IPS-15b (cell line): ENCODE measurements around the gene EYS.

ENCODE experiments used
- H3K27me3 ChIP-seq: one replicate; pipeline ENCODE4 v1.6.1; 2013; ENCODE audit warnings: low read length; ENCODE audit not compliant: control insufficient read depth, insufficient read depth
- H3K36me3 ChIP-seq: one replicate; pipeline ENCODE4 v1.6.1; 2013; ENCODE audit warnings: low read length; ENCODE audit not compliant: control insufficient read depth, insufficient read depth
- H3K4me1 ChIP-seq: one replicate; pipeline ENCODE4 v1.6.1; 2013; ENCODE audit warnings: mild to moderate bottlenecking, low read length; ENCODE audit not compliant: control insufficient read depth, insufficient read depth
- H3K4me3 ChIP-seq: one replicate; pipeline ENCODE4 v1.5.1; 2013; ENCODE audit warnings: low read depth, low read length
- H3K9ac ChIP-seq: one replicate; pipeline ENCODE4 v1.6.1; 2013; ENCODE audit warnings: low read depth, mild to moderate bottlenecking, low read length
- H3K9me3 ChIP-seq: one replicate; pipeline ENCODE4 v1.6.1; 2013; ENCODE audit warnings: mild to moderate bottlenecking, low read length; ENCODE audit not compliant: control insufficient read depth, insufficient read depth

EYS gene

DNA sequence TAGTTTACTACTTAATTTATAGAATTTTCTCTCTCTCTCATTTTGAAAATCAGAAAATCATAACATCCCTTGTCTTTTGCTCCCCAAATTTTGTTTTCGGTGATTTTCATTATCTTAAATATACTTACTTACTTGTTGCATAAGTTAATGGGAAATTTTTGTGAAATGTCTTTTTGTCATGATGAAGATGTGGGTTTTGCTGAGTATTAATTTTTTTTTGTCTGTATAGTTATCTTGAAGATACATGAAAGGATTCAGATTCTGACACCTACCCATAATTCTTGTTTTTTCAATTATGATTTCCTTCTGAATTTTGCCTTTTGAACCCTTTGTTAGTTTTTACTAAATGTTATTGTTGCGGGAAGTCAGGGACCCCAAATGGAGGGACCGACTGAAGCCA lies 817.9 kb downstream of the EYS start:
- H3K27me3 ChIP-seq: no peaks in the 10 kb centered on the region
- H3K36me3 ChIP-seq: no peaks in the 10 kb centered on the region
- no peaks in the 10 kb centered on the region for H3K9me3 ChIP-seq
- H3K4me1 ChIP-seq: peaks cover 16% of the 10 kb centered on the region
- no peak overlapping the region for H3K9ac ChIP-seq
- no peak overlapping the region for H3K4me3 ChIP-seq

DNA sequence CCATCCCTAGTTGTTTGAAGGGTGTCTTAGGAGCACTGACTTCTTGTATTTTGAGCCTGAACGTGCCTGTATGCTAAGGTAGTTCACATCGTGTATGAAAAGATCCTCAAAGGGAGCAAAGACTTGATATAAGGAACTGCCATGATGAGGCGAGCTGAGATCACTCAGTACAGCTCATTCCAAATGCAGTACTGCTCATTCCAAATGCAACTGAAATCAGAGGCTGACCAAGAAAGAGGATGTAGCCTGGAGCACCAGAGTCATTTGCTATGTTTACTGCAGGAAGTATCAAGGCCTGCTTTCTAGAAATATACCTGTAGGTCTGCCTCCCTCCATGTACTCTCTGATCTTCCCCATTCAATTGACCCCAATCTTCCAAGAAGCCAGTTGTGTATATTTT lies 832.2 kb downstream of the EYS start:
- Histone ChIP-seq H3K4me3 (no peak overlapping the region), H3K4me1 (no peaks in the 10 kb centered on the region), H3K27me3 (no peaks in the 10 kb centered on the region), H3K9ac (no peak overlapping the region), H3K9me3 (no peaks in the 10 kb centered on the region), H3K36me3 (no peaks in the 10 kb centered on the region)

DNA sequence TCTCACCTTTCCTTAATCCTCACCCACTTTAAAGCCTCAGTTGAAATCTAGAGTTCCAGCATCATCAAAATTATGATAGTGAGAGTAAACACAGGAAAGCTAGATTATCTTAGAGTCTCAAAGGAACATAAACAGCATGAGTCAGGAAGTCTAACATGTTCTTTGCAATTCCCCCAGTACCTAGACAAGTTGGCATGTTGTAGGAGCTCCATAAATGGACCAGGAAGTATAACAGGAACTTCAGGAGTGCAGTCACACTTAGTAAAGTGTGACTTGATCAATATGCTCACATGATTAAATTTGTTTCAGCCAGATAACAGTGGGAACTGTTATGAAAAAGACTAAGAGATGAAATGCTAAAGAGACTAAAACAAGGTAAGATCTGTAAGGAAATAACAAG lies 834.4 kb downstream of the EYS start:
- H3K9ac ChIP-seq: no peak overlapping the region
- no peak overlapping the region for H3K4me3 ChIP-seq
- no peaks in the 10 kb centered on the region for H3K9me3 ChIP-seq
- H3K36me3 ChIP-seq: no peaks in the 10 kb centered on the region
- H3K27me3 ChIP-seq: no peaks in the 10 kb centered on the region
- H3K4me1 ChIP-seq: no peaks in the 10 kb centered on the region

DNA sequence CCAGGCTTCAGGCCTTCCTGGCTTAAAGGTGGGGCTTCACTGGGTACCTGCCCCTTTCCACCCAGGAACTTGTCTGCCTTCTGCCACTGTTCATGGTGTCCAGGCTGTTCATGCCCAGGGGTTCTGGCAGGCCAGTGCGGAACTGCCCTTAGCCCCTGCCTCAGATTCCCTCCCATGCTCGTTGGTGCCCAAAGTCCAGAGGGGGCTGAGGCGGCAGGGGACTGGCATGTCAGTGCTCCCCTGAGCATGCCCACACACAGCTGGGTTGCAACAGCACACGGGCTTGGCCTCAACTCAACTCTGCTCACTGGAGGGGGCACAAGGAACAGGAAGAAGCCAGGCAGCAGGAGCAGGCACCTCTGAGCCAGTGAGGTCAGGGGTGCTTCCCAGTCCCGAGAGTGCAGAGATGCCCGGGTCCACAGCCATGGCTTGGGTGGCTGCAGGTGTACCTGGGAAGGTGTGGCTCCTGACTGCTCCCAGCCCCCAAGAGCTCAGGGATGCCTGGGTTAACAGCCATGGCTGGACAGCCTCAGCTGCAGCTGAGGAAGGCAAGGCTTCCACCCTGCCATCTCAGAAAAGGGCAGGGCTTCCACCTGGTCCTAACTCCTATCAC lies 845.9 kb downstream of the EYS start:
- H3K9me3 ChIP-seq: no peaks in the 10 kb centered on the region
- H3K9ac ChIP-seq: no peak overlapping the region
- no peaks in the 10 kb centered on the region for H3K4me1 ChIP-seq

DNA sequence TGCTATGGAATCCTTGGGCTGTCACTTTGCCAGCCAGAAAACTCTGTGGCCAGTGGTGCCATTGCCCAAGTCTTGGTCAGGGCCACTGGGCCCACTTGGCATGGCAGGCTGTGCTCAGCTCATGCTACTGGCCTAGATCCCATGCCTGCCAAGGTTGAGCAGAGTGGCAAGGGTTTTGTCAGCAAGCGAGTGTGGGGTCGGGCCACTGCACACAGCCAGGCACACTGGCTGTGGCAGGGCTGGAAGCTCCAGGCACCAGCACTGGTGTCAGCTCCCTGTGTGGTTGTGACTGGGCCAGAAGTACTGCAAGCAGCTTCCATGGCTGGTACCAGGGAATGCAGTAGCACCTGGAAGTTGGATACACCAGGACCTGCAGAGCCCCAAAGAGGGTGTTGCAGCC lies 846.8 kb downstream of the EYS start:
- Histone ChIP-seq H3K27me3 (no peaks in the 10 kb centered on the region), H3K36me3 (no peaks in the 10 kb centered on the region), H3K4me3 (no peak overlapping the region), H3K4me1 (no peaks in the 10 kb centered on the region), H3K9me3 (no peaks in the 10 kb centered on the region), H3K9ac (no peak overlapping the region)

More for the DNA sequence above, 845.9 kb downstream of the EYS start:
- Histone ChIP-seq H3K36me3 (no peaks in the 10 kb centered on the region), H3K4me3 (no peak overlapping the region), H3K27me3 (no peaks in the 10 kb centered on the region)

DNA sequence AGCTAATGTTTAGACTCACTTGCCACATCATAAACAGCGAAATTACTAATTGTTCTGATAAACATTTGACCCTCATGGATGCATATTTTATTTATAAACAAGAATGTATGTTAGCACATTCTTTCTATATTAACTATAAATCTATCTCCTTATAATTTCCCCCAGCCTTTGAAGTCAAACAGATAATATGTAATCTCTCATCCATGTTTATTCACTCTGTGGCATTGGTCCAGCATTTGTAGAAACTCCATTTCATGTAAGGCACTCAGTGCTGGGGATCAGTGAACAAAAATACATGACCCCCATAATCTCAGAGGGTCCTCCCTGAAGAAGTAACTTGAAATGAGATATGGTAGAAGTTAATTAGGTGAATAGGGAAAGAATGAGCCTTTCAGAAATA lies 856.9 kb downstream of the EYS start:
- H3K4me3 ChIP-seq: no peak overlapping the region
- no peak overlapping the region for H3K9ac ChIP-seq
- no peaks in the 10 kb centered on the region for H3K36me3 ChIP-seq
- H3K27me3 ChIP-seq: no peaks in the 10 kb centered on the region
- H3K4me1 ChIP-seq: no peaks in the 10 kb centered on the region
- H3K9me3 ChIP-seq: no peaks in the 10 kb centered on the region

DNA sequence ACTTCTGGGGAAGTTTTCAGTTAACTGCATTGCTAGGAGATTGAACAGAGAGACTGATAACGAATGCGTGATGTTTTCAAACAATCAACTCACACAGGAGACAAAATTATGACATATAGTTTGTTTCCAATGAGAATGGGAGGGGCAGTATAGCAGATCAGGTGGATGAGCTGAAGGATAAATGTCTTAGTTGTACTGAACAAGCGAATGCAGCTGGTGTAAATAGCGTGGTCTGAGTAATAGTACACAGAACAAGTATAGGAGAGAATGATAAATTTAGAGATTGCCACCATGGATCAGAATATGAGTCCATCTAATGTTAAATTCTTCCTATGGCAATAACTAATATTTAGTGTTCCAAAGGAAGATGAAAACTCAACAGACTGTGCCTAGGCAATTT lies 858.6 kb downstream of the EYS start:
- no peaks in the 10 kb centered on the region for H3K27me3 ChIP-seq
- H3K9me3 ChIP-seq: no peaks in the 10 kb centered on the region
- H3K4me3 ChIP-seq: no peak overlapping the region
- no peaks in the 10 kb centered on the region for H3K4me1 ChIP-seq
- H3K36me3 ChIP-seq: no peaks in the 10 kb centered on the region
- H3K9ac ChIP-seq: no peak overlapping the region

DNA sequence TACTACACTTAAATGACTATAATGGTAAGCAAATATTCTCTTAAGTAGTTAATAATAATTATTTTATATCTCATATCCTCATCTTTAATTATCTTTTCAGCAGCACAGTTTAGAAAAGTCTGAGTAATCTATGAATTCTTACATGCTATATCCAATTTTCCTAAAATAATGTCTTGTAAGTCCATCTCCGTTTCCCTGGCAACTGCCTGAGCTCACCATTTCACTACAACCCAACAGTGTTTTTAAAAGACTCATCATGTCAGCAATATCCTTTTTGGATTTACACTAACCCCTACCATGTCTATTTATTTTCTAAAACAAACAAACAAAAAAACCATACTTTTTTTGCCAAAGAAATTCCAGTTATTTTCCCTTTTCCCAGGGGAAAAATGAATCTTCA lies 859.6 kb downstream of the EYS start:
- Histone ChIP-seq H3K4me1 (no peaks in the 10 kb centered on the region), H3K36me3 (no peaks in the 10 kb centered on the region), H3K9ac (no peak overlapping the region), H3K4me3 (no peak overlapping the region), H3K27me3 (no peaks in the 10 kb centered on the region), H3K9me3 (no peaks in the 10 kb centered on the region)

DNA sequence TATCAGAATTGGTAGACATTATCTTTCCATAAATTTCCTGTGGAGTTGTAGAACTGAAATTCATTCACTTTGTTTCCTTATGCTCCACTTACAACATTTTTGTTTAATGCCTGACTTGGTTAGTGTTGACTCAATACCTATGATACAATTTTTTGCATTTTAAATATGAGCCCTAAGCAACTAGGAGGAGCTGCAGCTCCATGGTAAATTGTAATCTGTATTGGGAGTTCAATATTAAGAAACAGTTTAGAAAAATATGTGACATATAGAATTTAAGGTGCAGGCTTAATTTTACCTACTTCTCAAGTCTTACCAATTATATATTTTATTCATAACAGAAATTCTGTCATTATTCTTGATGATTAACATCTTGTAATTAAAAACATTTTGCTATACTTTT lies 868.3 kb downstream of the EYS start:
- no peaks in the 10 kb centered on the region for H3K4me1 ChIP-seq
- no peaks in the 10 kb centered on the region for H3K9me3 ChIP-seq
- H3K9ac ChIP-seq: no peak overlapping the region
- H3K36me3 ChIP-seq: no peaks in the 10 kb centered on the region
- H3K4me3 ChIP-seq: no peak overlapping the region
- H3K27me3 ChIP-seq: no peaks in the 10 kb centered on the region

DNA sequence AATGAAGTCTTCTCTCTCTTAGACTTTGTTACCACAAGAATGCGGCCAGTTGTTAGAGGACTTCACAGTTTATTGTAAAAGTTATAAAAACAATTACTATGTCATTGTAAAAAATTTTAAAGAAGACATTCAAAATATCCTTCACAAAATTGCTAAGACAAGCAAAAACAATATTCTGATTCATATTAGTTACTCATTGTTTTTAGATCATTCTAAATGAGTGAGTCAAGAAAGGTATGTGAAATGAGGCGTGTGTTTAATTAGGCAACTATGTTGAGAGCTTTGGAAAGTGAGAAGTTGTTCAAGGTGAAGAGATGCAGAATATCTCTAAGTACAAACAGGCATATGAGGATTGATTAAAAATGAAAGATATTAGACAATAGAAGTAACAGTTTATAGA lies 875.3 kb downstream of the EYS start:
- Histone ChIP-seq H3K9ac (no peak overlapping the region), H3K9me3 (no peaks in the 10 kb centered on the region), H3K36me3 (no peaks in the 10 kb centered on the region), H3K4me1 (no peaks in the 10 kb centered on the region), H3K27me3 (no peaks in the 10 kb centered on the region), H3K4me3 (no peak overlapping the region)

DNA sequence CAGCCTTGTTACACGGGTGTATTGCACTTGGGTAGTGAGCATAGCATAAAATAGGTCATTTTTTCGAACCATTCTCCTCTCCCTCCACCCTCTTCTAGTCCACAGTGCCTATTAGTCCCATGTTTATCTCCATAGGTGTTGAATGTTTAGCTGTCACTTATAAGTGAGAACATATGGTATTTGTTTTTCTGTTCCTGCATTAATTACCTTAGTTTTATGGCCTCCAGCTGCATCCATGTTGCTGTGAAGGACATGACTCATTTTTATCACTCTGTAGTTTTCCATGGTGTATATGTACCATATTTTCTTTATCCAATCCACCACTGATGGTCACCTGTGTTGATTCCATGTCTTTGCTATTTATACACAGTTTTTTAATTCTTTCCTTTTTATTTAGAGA lies 889.5 kb downstream of the EYS start:
- Histone ChIP-seq H3K4me1 (no peaks in the 10 kb centered on the region), H3K9ac (no peak overlapping the region), H3K9me3 (no peaks in the 10 kb centered on the region), H3K27me3 (no peaks in the 10 kb centered on the region), H3K36me3 (no peaks in the 10 kb centered on the region), H3K4me3 (no peak overlapping the region)

DNA sequence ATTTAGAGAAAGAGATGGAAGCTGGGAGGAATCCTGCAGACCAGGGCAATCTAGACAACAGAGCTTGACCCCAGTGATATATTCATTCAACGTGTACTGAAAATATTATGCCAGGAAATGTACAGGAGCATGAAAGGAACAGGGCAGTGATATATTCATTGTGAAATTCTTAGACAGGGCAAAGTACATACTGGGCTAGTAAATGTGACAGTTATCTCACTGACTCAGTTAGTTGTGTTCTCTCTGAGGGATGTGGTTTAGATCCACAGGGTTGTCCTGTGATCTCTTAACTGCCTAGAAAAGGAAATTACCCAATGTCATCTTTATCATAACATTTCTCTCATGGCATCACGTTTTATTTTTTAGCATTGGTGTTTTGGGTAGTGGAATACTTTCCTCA lies 891.3 kb downstream of the EYS start:
- Histone ChIP-seq H3K9me3 (no peaks in the 10 kb centered on the region), H3K27me3 (no peaks in the 10 kb centered on the region), H3K9ac (no peak overlapping the region), H3K36me3 (no peaks in the 10 kb centered on the region), H3K4me3 (no peak overlapping the region), H3K4me1 (no peaks in the 10 kb centered on the region)
